Ammon's horn (tissue), 1 donor: Measurements from ENCODE around the gene IGSF23.
"Not testable (repeated sequence)": the region's sequence is repeated elsewhere in the genome, so short reads cannot be mapped to it uniquely, and the experiment has no call there.

ENCODE experiments used
- DNase-seq: peaks from one replicate; pipeline ENCODE4 v3.0.0-alpha.2; 2016; ENCODE audit warnings: low spot score

IGSF23 gene

DNA sequence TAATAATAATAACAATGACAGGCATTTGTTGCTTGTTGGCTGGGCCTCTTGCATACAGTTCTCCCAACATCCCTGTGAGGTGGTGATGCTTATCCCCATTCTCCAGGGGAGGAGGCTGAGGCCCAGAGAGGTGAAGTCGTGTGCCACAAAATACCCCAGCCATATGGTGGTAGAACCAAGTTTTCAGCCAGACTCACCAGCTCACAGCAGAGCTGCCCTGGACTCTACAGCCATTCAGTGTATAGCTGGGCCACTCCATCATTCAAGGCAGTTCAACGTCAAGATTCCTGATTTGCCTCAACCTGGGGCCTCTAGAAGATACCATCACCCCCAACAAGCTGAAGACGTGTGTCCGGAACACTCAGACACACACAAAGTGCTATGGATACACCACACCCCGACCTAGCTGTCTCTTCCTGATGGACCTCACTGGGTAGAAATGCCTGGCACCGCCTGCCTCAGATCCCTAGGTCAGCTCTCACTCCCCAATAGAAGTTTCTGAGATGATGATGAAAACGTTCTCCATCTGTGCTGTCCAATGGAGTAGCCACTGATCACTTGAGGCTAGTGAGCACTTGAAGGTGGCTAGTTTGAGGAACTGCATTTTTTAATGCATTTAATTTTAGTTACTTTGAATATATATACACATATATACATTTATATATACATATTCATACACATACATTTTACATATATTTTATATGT, 53.6 kb downstream of the IGSF23 start:
- DNase-seq, result no peak

DNA sequence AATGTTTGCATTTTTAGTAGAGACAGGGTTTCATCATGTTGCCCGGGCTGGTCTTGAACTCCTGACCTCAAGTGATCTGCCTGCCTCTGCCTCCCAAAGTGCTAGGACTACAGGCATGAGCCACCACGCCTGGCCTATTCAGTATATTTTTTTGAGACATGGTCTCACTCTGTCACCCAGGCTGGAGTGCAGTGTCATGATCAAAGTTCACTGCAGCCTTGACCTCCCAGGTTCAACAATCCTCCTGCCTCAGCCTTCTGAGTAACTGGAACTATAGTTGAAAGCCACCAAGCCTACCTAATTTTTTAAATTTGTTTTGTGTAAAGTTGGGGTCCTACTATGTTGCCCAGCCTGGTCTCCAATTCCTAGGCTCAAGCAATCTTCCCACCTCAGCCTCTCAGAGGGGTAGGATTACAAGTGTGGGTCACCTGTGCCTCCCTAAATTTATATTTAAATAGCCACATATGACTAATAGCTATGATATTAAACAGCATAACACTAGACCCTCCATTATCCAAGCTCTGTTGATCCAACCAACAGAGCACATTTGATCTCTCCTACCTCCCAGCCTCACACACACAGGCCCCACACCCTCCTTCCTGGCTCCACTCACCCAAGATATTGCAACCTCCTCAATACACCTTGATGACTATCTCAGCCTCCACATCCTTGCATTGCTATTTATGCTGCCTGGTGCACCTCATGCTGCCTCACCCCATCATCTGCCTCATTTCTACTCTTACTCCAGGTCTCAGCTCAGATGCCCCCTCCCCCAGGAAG, 55.8 kb downstream of the IGSF23 start:
- DNase-seq, result no peak

DNA sequence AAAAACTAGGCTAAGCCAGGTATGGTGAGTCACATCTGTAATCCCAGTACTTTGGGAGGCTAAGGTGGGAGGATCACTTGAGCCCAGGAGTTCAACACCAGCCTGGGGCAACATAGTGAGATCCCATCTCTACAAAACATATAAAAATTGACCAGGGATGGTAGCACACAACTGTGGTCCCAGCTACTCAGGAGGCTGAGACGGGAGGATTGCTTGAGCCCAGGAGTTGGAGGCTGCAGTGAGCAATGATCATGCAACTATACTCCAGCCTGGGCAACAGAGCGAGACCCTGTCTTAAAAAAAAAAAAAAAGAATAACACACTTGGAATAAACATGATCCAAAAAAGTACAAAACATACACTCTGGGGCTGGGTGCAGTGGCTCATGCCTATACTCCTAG, 56.7 kb downstream of the IGSF23 start:
- DNase-seq, result not testable (repeated sequence)

DNA sequence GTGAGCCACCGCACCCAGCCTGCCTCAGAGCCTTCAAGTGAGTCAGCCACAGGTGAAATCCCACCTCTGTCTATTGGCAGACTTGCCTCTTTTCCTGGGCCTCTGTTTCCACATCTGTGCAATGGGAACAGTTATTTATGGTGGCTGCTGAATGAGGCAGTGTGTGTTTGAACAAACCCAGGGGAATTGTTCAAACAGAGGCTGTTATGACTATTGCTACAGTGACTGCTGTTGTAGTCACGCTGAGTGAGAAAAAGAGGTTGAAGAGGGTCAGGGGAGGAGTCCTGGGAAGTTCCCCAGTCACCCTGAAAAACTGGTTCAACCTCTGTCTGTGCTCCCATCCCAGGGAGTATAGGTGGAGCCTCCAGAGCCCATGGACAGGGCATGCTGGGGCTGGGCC, 58.0 kb downstream of the IGSF23 start, which contains the start of gene CEACAM19:
TSS of gene CEACAM19 (plus strand) at position 83 of the 400 bp plus-strand sequence. CDS start 450 bp downstream, outside the sequence.
- DNase-seq, result no peak

DNA sequence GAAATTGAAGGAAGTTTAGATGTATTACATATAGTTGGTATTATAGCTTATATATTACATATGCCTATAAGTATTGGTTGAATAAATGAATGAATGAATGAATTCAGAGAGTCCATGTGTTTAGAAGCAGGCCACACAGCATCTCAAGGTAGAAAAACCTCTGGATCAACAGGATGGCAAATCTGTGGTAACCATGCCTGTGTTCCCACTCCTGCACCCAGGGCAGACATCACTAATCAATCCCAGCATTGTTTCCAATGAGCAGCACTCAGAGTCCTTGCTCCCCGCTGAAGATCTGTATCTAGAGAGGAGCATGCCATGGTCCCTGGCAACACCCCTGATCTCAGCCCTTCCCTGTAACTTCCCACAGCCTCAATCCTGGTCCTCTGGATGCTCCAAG, 58.9 kb downstream of the IGSF23 start:
- no peak for DNase-seq

DNA sequence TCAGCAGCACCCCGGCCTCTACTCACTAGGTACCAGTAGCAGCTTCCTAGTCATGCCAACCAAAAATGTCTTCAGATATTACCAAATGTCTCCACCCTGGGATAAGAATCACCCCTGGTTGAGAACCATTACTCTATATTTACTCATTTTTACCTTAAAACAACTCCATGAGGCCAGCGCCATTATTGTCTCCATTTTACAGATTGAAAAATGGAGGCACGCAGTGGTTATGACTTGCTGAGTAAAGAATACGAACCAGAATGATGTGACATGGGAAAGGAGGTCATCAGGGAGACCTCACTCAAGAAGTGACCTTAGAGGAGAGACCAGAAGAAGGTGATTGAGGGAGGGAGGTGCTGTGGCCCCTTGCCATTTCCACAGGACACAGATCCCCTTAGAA, 60.1 kb downstream of the IGSF23 start:
- no peak for DNase-seq

DNA sequence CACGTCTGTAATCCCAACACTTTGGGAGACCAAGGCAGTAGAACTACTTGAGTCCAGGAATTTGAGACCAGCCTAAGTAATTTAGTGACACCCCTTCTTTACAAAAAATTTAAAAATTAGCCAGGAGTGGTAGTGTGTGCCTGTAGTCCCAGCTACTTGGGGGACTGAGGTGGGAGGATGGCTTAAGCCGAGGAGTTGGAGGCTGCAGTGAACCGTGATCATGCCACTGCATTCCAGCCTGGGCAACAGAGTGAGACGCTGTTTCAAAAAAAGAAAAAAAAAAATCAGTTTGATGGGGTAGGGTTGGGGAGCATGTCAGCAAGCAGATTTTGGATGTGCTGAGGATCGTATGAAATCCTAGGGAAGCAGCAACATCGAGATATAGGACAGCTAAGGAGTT, 62.2 kb downstream of the IGSF23 start:
- no peak for DNase-seq

DNA sequence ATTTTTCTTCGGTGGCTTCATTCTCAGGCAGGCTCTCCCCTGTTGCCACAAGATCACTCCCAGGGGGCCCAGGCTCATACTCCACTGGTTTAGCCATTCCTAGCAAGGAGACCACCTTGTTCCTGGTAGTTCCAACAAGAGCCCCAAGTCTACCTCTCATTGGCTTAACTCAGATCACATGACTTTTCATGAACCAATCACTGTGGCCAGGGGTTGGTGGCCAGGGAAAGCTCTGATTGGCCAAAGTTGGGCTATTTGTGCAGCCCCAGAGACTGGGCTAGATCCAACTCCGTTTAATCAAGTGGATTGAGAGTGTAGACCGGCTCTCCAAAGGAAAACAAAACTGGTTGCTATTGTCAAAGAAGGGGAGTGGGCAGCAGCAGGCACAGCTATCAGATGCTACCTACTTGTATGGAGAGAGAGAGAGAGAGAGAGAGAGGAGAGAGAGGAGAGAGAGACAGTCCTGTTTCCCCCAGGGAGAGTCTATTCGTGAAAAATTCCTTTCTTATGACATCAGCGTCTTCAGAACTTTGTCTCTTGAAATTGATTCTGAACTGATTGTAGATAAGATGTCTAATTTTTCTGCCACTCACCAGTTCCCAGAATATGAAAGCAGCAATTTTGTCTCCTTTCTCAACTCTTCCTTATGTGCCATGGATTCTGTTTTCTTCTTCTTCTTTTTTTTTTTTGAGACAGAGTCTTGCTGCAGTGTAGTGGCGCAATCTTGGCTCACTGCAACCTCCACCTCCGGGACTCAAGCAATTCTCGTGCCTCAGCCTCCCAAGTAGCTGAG, 63.9 kb downstream of the IGSF23 start:
- DNase-seq, result no peak

DNA sequence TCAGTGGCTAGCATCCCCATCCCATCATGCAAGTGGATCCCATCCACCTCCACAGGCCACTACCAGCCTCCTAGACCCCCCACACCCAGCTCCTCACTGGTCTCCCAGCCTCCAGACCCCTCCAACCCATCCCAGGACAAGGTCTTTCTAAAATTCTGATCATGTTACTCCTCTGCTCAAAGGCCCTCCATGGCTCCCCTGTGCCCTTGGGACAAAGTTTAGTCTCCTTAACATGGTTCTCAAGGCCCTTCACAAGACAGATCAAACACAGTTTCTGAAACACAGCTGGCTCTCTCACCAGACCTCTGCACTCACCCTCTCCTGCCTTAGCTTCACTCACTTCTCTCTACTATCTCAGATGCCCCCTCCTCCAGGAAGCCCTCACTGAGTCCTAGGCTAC, 67.2 kb downstream of the IGSF23 start:
- DNase-seq, result no peak

DNA sequence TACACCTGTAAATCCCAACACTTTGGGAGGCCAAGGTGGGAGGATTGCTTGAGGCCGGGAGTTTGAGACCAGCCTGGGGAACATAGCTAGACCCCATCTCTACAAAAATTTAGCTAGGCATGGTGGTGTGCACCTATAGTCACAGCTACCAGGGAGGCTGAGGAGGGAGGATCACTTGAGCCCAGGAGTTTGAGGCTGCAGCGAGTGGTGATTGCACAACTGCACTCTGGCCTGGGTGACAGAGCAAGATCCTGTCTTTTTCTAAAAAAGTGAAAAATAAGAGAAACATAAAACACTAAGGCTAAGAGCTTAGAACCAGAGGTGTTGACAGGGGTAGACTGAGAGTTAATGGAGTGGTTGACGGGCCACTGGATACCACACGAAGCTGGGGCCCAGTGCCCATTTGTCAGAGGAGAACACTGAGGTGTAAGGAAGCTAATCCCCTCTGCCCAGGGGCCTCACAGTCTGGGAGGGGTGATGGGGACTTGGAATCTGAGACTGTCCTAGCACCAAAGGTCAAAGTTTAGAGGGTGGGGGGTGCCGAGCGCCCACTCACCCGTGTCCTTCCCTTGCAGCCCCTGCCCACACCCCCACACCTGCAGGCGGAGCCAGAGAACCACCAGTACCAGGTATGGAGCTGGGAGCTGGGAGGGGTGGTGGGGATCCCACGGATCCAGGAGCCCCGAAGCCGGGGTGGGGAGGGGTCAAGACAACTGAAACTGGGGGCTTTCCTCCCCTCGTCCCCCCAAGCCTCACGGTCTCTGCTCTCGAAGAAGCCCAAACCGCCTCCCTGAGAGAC, 68.8 kb downstream of the IGSF23 start:
- no peak for DNase-seq

DNA sequence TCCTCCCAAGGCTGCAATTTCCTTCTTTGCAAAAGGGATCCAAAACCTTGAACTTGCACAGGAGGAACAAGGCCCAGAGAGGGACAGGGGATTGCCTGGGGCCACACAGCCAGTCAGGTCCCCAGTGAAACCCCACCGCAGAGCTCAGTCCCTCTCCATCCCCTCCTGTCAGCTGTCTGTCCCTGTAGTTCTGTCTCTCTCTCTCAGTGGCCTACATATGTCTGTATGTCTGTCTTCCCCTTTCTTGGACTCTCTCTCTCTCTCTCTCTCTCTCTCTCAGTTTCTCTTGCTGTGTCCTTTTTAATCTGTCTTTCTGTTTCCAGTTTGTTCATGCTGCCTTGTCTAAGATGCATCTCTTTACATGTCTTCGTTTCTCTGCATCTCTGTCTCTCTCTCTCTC, 69.4 kb downstream of the IGSF23 start:
- no peak for DNase-seq

DNA sequence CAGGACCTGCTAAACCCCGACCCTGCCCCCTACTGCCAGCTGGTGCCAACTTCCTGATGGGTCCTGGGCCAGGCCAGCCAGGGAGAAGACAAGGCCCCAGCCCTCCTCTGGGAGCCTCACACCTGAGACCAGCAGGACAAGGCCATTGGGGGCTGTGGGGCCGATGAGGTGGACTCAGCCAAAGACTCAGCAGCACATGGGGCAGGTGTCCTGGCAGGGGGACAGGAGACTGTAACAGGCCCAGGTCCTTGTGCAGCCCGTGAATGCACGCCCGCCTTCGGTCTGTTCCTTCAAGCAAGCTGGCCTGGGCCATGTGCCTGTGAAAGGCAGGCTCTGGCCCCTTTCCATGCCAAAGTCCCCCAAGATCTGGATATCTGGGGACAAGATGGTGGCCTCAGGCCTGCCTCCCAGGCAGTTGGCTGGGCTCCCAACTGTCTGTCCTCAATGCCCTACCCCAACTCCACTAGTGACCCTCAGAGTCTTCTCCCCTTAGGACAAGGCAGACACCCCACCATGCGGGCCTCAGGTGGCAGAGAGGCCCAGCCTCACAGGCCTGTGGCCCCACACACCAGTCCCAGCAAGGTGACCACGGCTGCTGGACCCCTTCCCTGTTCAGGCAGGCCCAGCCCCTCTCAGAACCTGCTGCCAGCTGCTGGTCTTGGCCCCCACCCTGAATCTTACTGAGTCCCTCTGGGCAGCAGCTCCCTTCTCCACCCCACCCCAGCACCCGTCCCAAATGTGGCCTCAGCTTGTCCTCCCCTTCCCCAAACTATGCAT, 70.3 kb downstream of the IGSF23 start:
- DNase-seq, result no peak

DNA sequence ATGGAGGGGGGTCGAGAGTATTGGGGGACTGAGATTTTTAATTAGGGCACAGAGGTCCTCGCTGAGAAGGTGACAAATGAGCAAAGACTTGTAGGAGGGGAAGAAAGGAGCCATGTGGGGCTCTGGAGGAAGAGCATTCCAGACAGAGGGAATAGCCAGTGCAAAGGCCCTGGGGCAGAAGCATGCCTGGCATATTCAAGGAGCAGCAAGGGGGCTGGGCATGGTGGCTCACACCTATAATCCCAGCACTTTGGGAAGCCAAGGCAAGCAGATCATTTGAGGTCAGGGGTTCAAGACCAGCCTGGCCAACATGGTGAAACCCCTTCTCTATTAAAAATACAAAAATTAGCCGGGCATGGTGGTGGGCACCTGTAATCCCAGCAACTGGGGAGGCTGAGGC, 71.0 kb downstream of the IGSF23 start:
- DNase-seq, result not testable (repeated sequence)

DNA sequence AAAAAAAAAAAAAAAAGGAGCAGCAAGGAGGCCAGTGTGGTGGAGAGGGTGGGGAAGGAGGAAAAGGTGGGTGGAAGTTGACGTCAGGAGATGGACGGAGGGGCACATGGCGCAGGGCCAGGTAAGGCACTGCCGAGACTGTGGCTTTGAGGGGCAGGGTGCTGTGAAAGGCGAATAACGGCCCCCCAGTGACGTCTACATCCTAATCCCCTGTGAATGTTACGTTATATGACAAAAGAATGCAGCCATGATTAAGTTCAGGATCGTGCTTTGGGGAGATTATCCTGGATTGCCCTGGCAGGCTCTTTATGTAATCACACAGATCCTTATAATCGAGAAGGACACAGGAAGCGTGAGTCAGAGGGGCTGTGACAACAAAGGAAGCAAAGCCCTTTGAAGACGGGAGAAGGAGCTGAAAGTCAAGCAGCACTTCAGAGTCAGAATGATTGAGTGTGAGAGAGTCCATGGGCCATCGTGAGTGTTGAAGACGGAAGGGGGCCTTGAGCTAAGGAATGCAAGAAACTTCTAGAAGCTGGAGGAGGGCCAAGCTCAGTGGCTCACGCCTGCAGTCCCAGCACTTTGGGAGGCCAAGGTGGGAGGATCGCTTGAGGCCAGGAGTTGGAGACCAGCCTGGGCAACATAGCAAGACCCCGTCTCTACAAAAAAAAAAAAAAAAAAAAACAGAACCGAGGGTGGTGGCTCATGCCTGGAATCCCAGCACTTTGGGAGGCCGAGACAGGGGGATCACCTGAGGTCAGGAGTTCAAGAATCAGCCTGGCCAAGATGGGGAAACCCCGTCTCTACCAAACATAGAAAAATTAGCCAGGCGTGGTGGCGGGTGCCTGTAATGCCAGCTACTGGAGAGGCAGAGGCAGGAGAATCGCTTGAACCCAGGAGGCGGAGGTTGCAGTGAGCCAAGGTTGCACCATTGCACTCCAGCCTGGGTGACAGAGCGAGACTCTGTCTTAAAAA, 71.8 kb downstream of the IGSF23 start:
- no peak for DNase-seq

DNA sequence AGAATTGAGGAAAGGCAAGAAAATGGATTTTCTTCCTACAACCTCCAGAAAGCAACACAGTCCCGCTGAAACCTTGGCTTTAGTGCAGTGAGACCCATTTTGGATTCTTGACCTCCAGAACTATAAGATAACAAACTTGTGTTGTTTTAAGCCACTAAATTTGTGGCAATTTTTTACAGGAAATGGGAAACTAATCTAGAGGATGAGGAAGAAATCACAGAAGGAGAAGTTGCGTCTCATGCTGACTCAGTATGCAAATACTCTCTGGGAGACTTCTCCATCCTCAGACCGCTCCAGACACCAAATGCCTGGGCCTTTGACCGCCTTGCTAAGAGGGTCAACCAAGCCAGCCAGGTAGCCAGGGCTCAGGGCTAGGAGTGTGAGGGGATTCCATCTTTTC, 72.5 kb downstream of the IGSF23 start:
- DNase-seq, result peak; percentile 26
